ENCODE measurements around the gene SIGLECL1.

The SIGLECL1 gene

DNA sequence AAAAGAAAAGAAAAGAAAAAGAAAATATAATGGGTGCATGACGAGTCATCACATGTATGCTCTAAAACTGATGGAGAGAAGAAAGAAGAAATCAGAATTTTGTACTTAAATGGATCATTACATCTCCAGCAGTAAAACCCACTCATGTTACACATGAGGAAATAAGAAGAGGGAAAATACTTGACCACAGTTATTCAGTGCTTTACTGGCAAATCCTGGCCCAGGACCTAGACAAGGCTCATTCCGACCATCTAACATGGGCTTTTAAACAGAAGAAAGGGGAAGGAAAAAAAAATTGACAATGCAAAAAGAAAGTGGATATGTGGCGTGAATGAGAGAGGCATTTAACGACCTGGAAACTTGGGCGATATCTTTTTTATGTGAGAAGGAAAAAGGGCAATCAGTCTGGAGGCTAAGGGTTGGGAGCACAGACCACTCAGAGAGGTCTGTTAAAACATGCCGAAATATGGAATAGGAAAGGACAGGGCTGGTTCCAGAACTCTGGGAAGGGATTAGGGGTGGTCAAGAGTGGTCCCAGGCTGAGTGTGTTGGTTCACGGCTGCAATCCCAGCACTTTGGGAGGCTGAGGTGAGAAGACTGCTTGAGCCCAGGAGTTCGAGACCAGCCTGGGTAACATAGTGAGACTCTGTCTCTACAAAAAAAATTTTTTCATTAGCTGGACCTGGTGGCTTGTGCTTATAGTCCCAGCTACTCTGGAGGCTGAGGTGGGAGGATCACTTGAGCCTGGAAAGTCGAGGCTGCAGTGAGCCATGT, 1.6 kb downstream of the SIGLECL1 start:
- DNase-seq (ENCODE audit: low read depth), result no peak

DNA sequence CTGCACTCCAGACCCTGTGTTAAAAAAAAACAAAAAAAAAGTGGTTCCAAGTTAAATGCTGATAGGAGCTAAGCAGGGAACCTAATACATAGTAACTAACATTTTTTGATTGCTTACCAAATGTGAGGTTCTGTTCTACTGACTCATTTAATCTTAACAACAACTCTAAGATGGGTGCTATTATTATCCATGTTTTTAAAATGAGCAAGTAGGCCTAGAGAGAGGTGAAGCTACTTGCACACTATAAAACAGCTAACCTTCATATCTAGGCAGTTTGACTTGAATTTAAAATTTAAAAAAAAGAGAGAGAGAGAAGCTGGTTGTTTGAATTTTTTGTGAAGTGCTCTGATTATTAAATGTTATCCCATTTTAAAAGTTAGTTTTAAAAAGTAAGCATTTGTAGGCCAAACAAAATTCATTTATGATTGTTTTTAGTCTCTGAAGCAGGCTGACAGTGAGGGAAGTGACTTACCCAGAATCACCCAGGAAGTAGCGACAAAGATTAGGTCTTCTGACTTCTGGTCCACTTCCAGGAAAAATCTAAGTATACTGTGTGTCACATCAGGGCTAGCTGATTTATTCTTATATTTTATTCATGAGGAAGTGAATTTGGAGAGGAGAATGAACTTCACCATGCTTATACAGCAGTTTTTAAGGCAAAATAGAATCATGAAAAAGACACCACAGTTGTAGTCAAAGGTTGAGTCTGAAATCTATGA, 2.4 kb downstream of the SIGLECL1 start:
- no peak for DNase-seq (ENCODE audit: low read depth)

DNA sequence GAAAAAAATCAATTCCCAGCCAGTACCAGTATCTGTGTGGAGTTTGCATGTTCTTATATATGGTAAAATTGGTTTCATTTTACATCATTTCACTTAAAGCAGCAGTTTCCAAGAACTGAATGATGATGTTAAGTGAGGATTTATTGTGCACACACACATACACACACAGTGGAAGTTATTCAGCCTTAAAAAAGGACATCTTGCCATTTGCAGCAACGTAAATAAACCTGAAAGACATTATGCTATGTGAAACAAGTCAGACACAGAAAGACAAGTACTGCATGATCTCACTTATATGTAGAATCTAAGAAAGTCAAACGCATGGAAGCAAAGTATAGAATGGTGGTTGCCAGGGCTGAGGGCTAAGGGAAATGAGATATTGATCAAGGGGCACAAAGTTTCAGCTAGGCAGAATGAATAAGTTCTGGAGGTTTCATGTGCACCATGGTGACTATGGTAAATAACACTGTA, 5.3 kb downstream of the SIGLECL1 start:
- no peak for DNase-seq (ENCODE audit: low read depth)

DNA sequence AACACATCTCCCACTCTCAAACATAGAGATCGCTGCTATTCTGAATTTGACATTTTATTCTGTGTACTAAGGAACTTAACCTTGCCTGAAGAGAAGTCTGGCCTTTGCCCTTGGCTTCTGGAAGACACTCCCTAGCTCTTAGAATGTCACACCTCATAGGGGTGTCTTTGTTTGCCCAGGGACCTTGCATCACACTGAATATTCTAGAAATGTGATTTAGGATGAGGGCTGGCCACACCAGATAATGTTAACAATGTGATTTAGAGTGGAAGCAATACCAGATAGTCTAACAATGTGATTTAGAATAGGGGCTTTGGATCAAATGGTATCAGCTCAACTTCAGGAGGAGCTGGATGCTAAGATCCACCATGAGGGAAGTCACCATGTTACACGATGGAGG, 6.6 kb downstream of the SIGLECL1 start:
- DNase-seq (ENCODE audit: low read depth), result no peak

DNA sequence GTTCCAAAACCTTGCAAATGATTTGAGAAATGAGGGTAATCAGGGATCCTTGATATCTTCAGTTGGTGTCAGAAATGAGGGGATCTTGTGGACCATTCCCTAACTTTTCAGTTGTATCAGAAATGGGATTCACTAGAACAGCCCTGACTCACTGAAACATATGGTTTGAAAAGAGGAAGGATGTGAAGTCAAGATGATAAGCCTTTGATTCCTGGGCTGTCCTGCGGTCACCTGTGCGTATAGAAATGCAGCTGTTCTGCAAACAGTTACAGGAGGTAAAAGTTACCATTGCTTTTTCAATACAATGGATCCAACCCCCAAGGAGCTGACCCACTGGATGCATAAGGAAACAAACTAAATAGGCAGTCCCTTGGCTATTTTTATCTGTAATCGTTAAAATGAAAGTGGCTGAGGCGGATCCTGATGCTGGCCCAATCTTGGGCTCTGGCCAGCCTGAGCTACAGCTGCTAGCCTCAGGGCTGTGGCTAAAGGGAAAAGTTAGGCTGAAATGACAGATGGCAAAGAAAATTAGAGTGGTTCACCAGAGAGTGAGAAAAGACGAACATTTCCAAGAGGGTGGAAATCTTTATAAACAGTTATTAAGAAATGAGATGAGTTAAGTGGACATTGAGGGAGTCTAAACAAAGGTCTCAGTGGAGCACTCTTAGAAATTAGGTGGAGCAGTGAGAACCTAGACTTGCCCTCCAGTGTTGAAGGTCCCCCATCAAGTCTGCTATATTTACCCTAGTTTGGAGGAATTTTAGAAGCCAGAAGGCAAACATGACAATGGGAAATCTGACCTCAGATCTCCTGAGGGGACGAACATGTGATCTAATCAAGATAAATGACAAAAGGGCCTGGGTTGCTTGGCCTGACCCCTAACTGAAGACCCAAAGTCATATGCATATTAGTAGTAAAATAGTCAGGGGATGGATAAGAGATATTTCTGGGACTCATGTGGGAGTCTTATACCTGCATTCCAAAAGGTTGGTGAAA, 7.6 kb downstream of the SIGLECL1 start:
- DNase-seq (ENCODE audit: low read depth), result no peak

DNA sequence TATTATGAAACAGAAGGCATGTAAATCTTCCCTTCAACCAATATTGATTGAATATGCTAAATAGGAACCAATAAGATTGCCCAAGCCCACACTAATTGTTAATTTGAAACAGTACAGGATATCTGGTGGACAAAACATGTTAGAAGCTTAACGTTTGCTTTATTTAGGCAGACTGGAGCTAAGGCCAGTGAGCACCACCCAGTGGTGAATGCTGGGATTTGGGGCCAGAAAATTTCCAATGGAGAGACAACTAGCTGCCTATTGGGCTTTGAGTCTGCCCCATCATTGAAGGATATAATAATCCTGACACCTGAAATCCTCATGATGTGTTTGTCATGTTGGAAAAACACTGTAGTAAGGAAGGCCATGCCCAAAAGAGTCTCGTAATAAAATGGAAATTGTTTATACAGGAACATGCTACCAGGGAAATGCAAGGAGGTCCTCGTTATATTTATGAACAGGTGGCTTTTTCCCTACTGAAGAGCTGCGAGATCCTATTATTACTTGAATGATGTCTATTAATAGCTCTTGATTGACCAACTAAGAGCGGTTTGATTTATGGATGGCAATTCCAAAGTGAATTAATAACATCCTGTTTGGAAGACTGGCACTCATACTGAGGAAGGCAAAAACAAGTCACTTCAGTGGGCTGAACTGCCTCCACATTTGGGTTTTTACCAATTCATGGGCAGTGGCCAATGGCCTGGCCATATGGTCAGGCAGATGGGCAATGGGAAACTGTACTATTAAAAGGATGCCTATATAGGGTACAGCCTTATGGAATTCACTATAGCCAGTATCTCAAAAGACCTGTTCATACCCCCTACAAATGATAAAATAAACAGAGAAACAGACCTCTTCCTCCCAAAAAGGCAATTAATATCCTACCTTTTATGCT, 8.7 kb downstream of the SIGLECL1 start:
- DNase-seq (ENCODE audit: low read depth), result no peak

DNA sequence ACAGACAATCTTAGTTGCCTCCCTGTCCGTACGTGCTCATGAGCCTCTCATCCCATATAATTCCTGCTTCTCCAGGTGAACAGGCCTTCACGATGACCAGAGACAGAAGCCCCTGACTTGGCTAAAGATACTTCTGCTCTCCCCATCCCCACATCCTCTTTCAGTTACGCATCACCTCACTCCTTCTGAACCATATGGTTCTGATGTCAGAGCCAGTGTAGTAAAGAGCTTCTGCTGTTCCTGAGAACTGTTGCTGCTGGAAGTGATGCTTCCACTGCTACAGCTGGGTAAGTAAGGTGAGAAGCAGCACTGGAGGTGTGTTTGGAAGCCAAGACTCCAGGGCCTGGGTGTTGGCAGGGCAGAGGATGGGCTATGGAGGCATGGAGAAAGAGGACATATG, 12.9 kb downstream of the SIGLECL1 start:
- no peak for DNase-seq (ENCODE audit: low read depth)

DNA sequence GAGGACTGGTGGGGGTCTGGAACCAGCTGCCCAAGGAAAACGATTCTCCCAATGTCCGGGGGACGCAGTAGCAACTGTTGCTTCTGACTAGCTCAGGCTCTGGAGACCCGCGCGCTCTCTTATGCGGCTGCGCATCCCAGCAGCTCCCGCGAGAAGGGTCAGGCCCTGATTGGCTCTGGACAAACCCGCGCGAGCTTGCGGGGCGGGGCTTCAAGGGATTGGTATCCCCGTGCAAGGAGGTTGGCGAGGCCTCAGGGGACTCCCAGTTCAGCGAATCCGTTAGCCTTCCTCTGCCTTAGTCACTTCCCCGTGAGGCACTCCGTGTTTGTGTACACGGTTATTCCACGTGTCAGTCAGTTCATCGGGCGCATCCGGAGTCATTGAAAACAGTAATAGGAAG, 20.2 kb downstream of the SIGLECL1 start:
- DNase-seq (ENCODE audit: low read depth), result no peak

DNA sequence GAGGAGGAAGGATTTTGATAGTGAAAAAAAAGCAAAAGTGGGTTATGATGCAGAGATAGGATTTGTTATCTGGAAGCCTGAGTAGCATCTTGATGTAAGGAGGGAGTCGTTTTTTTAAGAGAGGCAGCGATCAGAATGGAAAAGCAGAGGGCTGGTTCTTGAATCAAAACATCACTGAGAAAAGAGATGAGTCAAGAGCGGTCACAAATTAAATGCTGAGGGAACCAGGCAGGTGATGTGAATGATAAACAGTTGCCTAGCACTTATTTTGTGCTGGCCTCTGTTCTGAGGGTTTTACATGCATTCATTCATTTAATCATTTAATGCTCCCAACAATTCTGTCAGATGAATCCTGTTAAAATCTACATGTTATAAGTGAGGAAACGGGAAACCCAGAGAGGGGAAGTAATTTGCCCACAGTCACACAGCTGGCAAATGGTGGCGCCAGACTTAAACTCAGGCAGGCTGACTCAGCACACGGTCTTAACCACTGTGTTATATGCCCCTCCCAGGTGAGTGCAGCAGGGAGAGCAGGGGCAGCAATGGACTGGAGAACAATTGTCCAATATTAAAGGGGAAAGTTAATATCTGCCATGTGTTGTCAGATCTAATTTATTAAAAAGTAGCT, 21.4 kb downstream of the SIGLECL1 start:
- no peak for DNase-seq (ENCODE audit: low read depth)

DNA sequence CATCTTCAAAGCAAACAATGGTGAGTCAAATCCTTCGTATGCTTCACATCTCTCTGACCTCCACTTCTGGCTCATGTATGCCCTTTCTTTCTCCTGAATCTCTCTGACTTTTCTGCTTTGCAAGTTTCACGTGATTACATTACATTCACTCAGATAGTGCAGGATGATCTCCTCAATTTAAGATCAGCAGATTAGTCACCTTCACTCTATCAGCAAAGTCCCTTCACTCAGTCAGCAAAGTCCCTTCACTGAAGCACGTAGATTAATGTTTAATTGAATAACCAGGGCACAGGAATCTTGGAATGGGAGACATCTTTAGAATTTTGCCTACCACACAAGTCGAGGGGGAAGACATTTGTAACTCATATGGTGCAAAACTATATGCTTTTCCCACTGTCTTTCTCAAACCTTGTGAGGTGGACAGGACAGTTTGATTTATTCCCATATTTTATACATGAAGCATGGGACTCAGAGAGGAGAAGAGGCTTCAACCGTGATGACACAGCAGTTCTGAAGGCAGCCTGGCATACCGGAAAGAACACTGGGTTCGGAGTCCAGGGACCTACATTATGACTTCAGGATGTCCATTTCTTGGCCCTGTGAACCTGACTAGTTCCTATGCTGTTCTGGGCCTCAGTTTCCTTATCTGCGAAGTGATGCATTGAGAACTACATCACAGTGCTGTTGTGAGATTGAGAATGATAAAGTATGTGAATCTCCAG, 23.3 kb downstream of the SIGLECL1 start:
- DNase-seq (ENCODE audit: low read depth), result no peak

DNA sequence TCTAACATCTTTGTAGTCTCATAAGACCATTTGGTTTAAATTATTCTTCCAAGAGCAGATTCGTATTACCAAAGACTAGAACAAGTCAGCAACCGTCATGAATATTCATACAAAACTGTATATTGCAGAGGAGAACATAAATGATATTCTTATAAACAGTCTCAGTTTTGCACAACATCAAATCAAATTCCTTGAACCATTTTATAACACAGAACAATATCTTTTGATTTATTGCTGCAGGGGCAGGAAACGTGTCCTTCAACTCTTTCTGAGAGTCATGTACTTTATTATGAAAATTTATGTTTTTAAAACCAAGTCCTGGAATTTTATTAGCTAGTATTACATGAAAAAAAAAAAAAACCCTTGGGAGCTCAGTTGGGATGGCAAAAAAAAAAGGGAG, 26.2 kb downstream of the SIGLECL1 start:
- DNase-seq (ENCODE audit: low read depth), result no peak

DNA sequence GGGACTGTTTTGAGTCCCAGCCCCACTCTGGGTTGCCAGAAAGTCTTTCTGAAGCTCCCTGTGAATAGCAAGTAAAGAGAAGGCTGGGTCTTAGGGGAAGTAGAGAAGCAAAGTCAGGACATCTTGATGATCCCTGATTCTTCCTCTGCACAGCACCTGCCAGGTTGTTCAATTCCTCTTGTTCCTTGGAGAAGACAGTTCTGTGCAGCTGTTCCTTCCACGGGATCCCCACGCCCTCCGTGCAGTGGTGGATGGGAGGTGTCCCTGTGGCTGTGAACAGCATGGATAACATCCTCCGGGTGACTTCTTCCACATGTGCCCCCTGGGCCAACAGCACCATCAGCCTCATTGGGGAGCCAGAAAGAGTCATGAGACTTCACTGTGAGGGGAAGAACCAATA, 31.5 kb downstream of the SIGLECL1 start:
- DNase-seq (ENCODE audit: low read depth), result no peak

DNA sequence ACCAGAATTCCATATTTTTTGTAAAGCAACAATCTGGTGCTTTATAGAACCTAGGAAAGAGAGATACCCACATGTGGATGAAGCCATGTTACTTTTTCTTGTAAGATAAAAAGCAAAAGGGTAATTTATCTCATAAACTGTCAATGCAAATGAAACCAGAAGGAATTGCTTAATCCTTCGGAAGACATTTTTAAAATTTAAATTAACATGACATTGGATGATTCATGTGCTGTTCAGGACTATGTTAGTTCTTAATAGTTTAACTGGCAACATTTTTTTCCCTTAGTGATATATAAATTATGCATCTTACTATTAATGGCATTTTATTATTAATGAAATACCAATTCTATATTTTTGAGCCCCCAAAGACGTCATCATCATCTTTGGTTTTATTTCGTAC, 34.8 kb downstream of the SIGLECL1 start:
- DNase-seq (ENCODE audit: low read depth), result no peak

DNA sequence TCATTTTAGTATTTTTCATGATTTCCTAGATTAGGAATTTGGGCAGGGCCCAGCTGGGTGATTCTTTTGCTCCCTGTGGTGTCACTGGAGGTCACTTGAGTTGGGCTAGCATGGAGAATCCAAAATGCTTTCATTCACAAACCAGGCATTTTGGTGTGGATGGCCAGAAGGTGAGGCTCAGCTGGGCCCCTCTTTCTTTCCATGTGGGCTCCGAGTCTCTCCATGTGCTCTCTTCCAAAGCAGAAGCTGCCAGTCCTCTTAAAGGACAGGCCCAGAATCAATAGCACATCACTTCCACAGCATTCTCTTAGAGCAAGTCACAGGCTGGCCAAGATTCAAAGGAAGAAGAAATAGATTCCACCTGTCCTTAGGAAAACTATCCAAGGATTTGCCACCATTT, 38.8 kb downstream of the SIGLECL1 start:
- DNase-seq (ENCODE audit: low read depth), result no peak

DNA sequence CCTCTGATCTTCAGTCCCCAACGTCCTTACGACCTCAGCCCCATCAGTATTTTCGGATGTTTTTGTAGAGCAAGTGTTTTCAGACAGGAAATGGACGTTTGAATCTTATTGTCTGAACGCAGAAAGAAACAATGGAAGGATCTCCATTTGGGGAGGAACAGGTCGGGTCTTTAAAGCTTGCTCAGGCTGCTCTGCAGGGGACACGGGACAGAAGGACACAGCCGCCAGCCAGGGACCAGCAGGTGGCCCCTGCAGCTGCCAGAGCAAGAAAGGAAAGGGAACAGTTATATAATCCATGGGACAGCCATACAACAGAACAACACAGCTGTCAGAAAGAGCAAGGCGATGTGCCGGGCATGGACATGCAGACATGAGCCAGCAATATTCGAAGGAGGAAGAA, 42.1 kb downstream of the SIGLECL1 start:
- no peak for DNase-seq (ENCODE audit: low read depth)

DNA sequence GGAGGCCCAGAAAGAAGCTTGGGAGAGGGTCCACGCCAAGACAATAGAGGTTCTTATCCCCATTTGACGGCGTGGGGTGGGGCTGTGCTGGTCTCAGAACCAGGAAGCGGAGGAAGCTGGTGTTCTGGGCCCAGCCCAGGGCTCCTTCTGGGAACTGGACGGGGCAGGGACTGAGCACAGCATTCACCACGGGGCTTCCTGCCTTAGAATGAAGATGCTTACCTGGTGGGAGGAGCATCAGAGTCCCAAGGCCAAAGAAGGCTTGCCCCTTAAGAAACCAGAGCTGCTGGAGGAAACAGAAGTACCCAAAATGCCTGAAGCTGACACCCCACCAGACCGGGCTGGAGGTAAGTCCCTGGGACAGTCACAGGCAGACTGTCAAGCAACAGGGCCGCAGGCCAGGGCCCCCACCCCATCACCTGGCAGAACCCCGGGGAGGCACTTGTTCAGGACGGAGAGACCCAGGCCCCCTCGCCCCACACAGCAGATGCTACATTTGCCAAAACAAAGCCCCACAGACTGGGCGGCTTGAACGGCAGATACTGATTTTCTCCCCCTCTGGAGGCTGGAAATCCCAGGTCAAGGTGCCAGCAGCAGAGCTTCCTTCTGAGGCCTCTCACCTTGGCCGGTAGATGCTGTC, 42.8 kb downstream of the SIGLECL1 start:
- DNase-seq (ENCODE audit: low read depth), result no peak

DNA sequence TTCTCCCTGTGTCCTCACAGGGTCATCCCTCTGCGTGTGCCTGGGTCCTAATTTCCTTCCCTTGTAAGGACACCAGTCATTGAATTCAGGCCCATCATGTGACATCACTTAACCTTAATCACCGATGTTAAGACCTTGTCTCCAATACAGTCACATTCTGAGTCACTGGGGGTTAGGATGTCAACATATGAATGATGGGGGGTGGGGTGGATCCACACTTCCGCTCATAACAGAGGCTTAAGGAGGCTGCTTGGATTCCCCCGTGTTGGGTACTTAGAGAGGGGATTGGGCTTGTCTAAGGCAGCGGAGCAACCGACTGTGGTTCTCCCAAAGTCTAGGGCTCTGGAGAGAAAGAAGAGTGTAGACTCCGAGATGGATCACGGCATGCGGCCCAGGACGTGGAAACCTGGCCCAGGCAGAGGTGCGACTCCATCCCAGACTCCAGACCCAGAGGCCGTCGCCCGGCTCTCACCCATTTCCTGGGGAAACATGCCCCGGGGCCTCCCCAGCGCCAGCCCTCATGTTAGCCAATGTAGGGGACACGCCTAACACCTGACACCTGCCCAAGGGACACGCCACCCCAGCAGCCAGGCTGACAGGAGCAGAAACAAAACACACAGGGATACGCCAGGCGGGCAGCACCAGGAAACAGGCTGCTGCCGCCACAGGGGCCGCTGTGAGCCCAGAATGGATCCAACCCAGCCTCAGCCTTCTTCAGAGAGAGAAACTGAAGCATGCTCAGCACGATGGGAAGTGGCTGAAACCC, 43.5 kb downstream of the SIGLECL1 start:
- DNase-seq (ENCODE audit: low read depth), result no peak

DNA sequence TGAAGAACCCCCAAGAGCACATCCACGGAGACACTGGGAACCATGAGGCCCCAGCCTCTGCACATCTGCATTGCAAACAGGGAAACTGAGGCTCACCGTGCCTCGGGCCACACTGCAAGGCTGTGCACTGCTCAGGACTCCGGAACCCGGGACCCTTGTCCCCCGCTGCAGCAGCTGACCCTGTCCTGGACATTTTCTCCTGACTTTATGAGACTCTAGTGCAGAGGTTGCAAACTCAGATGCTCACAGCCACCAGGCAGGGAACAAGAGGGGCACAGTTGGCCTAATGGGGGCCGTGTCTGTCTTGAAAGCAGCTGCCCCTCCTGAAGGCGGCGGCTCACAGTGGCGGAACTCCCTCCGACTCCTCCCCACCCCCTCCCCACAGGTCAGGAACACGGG, 44.1 kb downstream of the SIGLECL1 start:
- DNase-seq (ENCODE audit: low read depth), result no peak
